ENCODE data around the gene SDR42E2.
"Not testable (repeated sequence)": the region's sequence is repeated elsewhere in the genome, so short reads cannot be mapped to it uniquely, and the experiment has no call there.

SDR42E2 gene

DNA sequence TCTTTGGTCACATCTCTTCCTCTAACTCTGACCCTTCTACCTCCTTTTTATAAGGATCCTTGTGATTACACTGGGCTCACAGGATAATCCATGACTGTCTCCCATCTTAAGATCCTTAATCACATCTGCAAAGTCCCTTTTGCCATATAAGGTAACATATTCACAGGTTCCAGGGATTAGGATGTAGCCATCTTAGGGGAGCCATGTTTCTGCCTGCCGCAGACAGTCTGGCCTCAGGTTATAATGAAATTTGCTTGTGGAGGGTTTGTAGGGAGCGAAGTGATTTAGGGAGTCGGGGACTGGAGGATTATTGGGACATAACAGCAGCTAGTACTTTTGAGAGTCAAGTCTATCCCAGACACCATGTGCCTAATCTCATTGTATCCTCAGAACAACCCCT, 51.5 kb downstream of the SDR42E2 start:
- Histone ChIP-seq H3K27me3 (no peaks in the 10 kb centered on the region), H3K4me3 (ENCODE audit: low read depth in 1 of 2, low read length in 1 of 2) (no peak overlapping the region), H3K4me1 (ENCODE audit: control insufficient read depth in 1 of 2, insufficient read depth in 1 of 2, low read depth in 1 of 2, low read length in 1 of 2) (peaks cover 8 to 18% of the 10 kb centered on the region in 2 experiments), H3K9me3 (no peaks in the 10 kb centered on the region), H3K36me3 (no peaks in the 10 kb centered on the region), H3K27ac (no peak overlapping the region)
- TF ChIP-seq, protein P1, sequence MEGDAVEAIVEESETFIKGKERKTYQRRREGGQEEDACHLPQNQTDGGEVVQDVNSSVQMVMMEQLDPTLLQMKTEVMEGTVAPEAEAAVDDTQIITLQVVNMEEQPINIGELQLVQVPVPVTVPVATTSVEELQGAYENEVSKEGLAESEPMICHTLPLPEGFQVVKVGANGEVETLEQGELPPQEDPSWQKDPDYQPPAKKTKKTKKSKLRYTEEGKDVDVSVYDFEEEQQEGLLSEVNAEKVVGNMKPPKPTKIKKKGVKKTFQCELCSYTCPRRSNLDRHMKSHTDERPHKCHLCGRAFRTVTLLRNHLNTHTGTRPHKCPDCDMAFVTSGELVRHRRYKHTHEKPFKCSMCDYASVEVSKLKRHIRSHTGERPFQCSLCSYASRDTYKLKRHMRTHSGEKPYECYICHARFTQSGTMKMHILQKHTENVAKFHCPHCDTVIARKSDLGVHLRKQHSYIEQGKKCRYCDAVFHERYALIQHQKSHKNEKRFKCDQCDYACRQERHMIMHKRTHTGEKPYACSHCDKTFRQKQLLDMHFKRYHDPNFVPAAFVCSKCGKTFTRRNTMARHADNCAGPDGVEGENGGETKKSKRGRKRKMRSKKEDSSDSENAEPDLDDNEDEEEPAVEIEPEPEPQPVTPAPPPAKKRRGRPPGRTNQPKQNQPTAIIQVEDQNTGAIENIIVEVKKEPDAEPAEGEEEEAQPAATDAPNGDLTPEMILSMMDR (IDR thresholded peaks at IDR 0.05) = no peak

- Histone ChIP-seq H3K27me3 (no peaks in the 10 kb centered on the region), H3K36me3 (no peaks in the 10 kb centered on the region), H3K4me1 (ENCODE audit: control insufficient read depth in 1 of 2, insufficient read depth in 1 of 2, low read depth in 1 of 2, low read length in 1 of 2) (peaks cover 8 to 18% of the 10 kb centered on the region in 2 experiments), H3K9me3 (no peaks in the 10 kb centered on the region), H3K4me3 (ENCODE audit: low read depth in 1 of 2, low read length in 1 of 2) (no peak overlapping the region), H3K27ac (no peak overlapping the region)
- TF ChIP-seq, protein P1 (IDR thresholded peaks at IDR 0.05) = no peak
Observed at GRCh38 chr16:22214402-22214801, 52.1 kb downstream of the SDR42E2 start.

DNA sequence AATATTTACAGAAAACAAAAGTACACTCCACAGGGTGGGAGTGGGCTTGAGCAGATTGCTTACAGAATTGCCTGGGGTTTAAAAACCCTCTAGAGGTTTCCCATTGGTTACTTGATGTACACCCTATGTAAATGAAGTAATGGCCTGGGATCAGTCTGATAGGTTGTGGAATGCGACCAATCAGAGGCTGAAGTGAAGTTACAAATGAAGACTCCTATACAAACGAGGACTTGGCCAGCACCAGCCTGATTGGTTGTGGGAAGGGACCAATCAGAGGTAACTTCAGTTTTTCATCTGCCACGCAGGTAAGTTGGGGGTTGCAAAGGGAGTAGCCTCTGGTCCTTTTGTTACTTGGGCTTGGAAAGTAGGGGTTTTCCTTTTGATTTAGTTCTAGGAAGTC, 52.6 kb downstream of the SDR42E2 start:
- H3K27ac ChIP-seq = no peak overlapping the region
- no peaks in the 10 kb centered on the region for H3K9me3 ChIP-seq
- H3K4me3 ChIP-seq (ENCODE audit: low read depth in 1 of 2, low read length in 1 of 2) = no peak overlapping the region
- H3K36me3 ChIP-seq = no peaks in the 10 kb centered on the region
- H3K4me1 ChIP-seq (ENCODE audit: control insufficient read depth in 1 of 2, insufficient read depth in 1 of 2, low read depth in 1 of 2, low read length in 1 of 2) = peaks cover 8 to 18% of the 10 kb centered on the region in 2 experiments
- no peaks in the 10 kb centered on the region for H3K27me3 ChIP-seq
- TF ChIP-seq, protein P1 (IDR thresholded peaks at IDR 0.05) = no peak

- Histone ChIP-seq H3K9me3 (no peaks in the 10 kb centered on the region), H3K27ac (peak overlapping the region; percentile 8), H3K4me3 (ENCODE audit: low read depth in 1 of 2, low read length in 1 of 2) (no peak overlapping the region), H3K36me3 (no peaks in the 10 kb centered on the region), H3K4me1 (ENCODE audit: control insufficient read depth in 1 of 2, insufficient read depth in 1 of 2, low read depth in 1 of 2, low read length in 1 of 2) (peaks cover 8 to 18% of the 10 kb centered on the region in 2 experiments), H3K27me3 (no peaks in the 10 kb centered on the region)
- TF ChIP-seq, protein P1 (IDR thresholded peaks at IDR 0.05) = no peak
Observed at GRCh38 chr16:22216191-22216831, 54.0 kb downstream of the SDR42E2 start.

DNA sequence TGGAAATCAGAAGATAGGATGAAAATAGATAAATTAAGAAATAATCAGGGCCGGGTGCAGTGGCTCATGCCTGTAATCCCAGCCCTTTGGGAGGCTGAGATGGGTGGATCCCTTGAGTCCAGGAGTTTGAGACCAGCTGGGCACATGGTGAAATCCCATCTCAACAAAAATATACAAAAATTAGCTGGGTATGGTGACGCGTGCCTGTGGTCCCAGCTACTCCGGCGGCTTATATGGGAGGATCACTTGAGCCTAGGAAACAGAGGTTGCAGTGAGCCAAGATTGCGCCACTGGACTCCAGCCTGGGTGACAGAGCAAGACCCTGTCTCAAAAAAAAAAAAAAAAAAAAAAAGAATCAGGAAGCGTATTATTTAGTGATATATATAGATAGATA, 54.5 kb downstream of the SDR42E2 start:
- not testable (repeated sequence) for H3K4me3 ChIP-seq (ENCODE audit: low read depth in 1 of 2, low read length in 1 of 2); H3K9me3 ChIP-seq; H3K36me3 ChIP-seq; H3K27ac ChIP-seq; H3K27me3 ChIP-seq
- peaks cover 8 to 18% of the 10 kb centered on the region in 2 experiments for H3K4me1 ChIP-seq (ENCODE audit: control insufficient read depth in 1 of 2, insufficient read depth in 1 of 2, low read depth in 1 of 2, low read length in 1 of 2)

DNA sequence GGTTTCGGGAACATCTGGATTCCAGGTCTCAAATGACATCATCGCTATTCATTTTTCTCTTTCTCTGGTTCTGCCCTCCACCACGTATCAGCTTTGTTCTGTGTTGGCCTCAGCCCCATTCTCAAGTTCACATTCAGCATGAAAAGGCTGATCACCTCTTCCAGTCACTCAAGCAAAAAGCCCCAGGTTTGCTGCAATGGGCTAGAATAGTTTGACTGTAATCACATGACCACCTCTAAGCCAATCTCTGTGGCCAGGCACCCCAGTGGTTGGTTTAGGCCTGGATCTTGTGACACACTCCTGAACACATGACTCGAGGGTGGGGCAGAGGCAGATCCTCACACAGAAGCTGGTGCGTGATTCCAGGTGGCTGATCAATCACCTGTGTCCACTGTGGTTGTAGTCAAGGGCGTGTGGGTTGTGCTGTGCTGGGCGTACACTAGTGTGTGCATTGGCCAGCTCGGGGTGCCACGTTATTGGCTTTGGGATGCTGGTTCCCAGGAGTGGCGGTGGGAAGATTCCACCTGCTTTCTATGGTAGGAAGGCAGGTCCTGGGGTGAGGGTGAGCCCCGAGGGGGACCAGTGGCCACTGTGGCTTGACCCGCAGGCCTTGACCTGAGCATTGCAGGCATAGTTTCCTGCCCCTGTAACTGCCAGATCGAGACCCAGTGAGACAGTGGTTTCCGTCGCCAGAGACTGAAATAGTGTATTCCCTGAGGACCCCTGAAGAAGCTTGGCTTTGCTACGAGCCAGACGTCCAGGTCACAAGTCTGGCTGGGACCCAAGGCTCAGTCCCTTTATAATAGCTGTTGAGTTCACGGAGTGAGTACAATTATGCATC, 55.8 kb downstream of the SDR42E2 start:
- H3K36me3 ChIP-seq = no peaks in the 10 kb centered on the region
- no peaks in the 10 kb centered on the region for H3K9me3 ChIP-seq
- no peak overlapping the region for H3K4me3 ChIP-seq (ENCODE audit: low read depth in 1 of 2, low read length in 1 of 2)
- H3K4me1 ChIP-seq (ENCODE audit: control insufficient read depth in 1 of 2, insufficient read depth in 1 of 2, low read depth in 1 of 2, low read length in 1 of 2) = peaks cover 8 to 21% of the 10 kb centered on the region in 2 experiments
- no peaks in the 10 kb centered on the region for H3K27me3 ChIP-seq
- no peak overlapping the region for H3K27ac ChIP-seq
- TF ChIP-seq, protein P1 (IDR thresholded peaks at IDR 0.05) = no peak
